Upper lobe of right lung (tissue), 1 donor: ENCODE data around the gene UXS1. TPM values are rescaled to one million over a fixed set of nuclear protein-coding genes. Genes with fewer than 3 reads are reported as not detected.

Source experiments
- ATAC-seq: fragments of 200-7000 bp; cut with Tn5 transposase; one replicate; pipeline ENCODE4 v1.9.1; 2020; ENCODE audit warnings: mild to moderate bottlenecking, moderate library complexity
- DNase-seq: peaks from one replicate; pipeline ENCODE4 v3.0.0-alpha.2; 2020
- H3K27ac ChIP-seq: fragments of 200-600 bp; one replicate; pipeline ENCODE4 v1.8.0; 2022
- H3K27me3 ChIP-seq: fragments of 200-600 bp; one replicate; pipeline ENCODE4 v1.8.0; 2022; ENCODE audit warnings: mild to moderate bottlenecking
- H3K36me3 ChIP-seq: fragments of 200-600 bp; one replicate; pipeline ENCODE4 v1.8.0; 2022
- H3K4me1 ChIP-seq: fragments of 200-600 bp; one replicate; pipeline ENCODE4 v1.8.0; 2022
- H3K4me3 ChIP-seq: fragments of 200-600 bp; one replicate; pipeline ENCODE4 v1.8.0; 2022; ENCODE audit warnings: mild to moderate bottlenecking
- H3K9me3 ChIP-seq: fragments of 200-600 bp; one replicate; pipeline ENCODE4 v1.8.0; 2022
- intact Hi-C: fragments of 100-400 bp; cut with DNase I; formaldehyde crosslinking; loops from one replicate; pipeline ENCODE4 v1.11.0; 2022
- total RNA-seq: library from RNA; stranded (reverse); fragmentation: NEBNext Ultra II Directional; extraction: Animal tissue kit (Norgen Biotek cat#: 25700); gene quantifications from one replicate; pipeline ENCODE4 v1.2.1, GENCODE V29; 2021
- TF ChIP-seq, protein P1 (sequence below): fragments of 200-600 bp; IDR thresholded peaks from one replicate; pipeline ENCODE4 v1.8.0; 2022; ENCODE audit warnings: antibody characterized with exemption
- donor health status: DM: no; HTN: yes; CAD: no; lungs with severe emphysema.

The UXS1 gene
- total RNA-seq, 1 donor from 2014 or later = 64.8 TPM

- intact Hi-C loops = no loop called here
- no peaks in the 10 kb centered on the region for H3K27me3 ChIP-seq
- ATAC-seq = no peak
- H3K4me3 ChIP-seq = no peak overlapping the region
- H3K27ac ChIP-seq = no peak overlapping the region
- DNase-seq = no peak
- TF ChIP-seq, protein P1, sequence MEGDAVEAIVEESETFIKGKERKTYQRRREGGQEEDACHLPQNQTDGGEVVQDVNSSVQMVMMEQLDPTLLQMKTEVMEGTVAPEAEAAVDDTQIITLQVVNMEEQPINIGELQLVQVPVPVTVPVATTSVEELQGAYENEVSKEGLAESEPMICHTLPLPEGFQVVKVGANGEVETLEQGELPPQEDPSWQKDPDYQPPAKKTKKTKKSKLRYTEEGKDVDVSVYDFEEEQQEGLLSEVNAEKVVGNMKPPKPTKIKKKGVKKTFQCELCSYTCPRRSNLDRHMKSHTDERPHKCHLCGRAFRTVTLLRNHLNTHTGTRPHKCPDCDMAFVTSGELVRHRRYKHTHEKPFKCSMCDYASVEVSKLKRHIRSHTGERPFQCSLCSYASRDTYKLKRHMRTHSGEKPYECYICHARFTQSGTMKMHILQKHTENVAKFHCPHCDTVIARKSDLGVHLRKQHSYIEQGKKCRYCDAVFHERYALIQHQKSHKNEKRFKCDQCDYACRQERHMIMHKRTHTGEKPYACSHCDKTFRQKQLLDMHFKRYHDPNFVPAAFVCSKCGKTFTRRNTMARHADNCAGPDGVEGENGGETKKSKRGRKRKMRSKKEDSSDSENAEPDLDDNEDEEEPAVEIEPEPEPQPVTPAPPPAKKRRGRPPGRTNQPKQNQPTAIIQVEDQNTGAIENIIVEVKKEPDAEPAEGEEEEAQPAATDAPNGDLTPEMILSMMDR = no peak
- no peaks in the 10 kb centered on the region for H3K9me3 ChIP-seq
- H3K4me1 ChIP-seq = no peaks in the 10 kb centered on the region
- H3K36me3 ChIP-seq = peaks cover 42% of the 10 kb centered on the region
These were observed 73.7 kb downstream of the UXS1 start for GRCh38 chr2:106120432-106120831.

DNA sequence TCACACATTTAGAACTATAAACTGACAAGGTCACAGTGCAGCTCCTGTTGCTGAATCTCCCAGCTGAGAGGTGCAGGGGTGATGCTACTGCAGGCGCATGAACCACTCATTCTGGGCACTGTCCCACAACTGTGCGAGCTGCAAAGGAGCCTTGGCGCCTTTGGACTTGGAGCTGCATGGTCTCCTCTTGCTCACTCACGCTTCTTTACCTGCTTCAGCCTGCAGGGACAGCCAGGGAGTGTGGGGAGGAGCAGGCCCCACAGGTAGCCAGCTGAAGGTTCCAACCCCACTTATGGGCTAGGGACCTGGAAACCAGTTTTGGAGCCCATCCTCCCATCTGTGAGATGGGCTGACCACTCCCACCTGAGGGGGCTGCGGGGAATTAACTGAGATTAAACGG is 75.0 kb downstream of the UXS1 start:
- H3K4me1 ChIP-seq = no peaks in the 10 kb centered on the region
- no peak overlapping the region for H3K27ac ChIP-seq
- TF ChIP-seq, protein P1 = no peak
- ATAC-seq (no peak), DNase-seq (no peak)
- H3K4me3 ChIP-seq = no peak overlapping the region
- intact Hi-C loops = no loop called here
- H3K9me3 ChIP-seq = no peaks in the 10 kb centered on the region
- no peaks in the 10 kb centered on the region for H3K27me3 ChIP-seq
- H3K36me3 ChIP-seq = peaks cover 37% of the 10 kb centered on the region

GRCh38 chr2:106117882-106118684 is 76.0 kb downstream of the UXS1 start:
- H3K9me3 ChIP-seq = no peaks in the 10 kb centered on the region
- no peak for DNase-seq
- H3K36me3 ChIP-seq = peaks cover 34% of the 10 kb centered on the region
- no peak overlapping the region for H3K4me3 ChIP-seq
- H3K27ac ChIP-seq = no peak overlapping the region
- no peaks in the 10 kb centered on the region for H3K27me3 ChIP-seq
- intact Hi-C loops = no loop called here
- no peaks in the 10 kb centered on the region for H3K4me1 ChIP-seq
- TF ChIP-seq, protein P1 = no peak
- no peak for ATAC-seq

GRCh38 chr2:106117347-106117746 is 76.8 kb downstream of the UXS1 start:
- H3K36me3 ChIP-seq = peaks cover 31% of the 10 kb centered on the region
- TF ChIP-seq, protein P1 = no peak
- DNase-seq (no peak), ATAC-seq (no peak)
- no peaks in the 10 kb centered on the region for H3K27me3 ChIP-seq
- intact Hi-C loops = no loop called here
- H3K4me3 ChIP-seq = no peak overlapping the region
- H3K9me3 ChIP-seq = no peaks in the 10 kb centered on the region
- H3K4me1 ChIP-seq = no peaks in the 10 kb centered on the region
- H3K27ac ChIP-seq = no peak overlapping the region

DNA sequence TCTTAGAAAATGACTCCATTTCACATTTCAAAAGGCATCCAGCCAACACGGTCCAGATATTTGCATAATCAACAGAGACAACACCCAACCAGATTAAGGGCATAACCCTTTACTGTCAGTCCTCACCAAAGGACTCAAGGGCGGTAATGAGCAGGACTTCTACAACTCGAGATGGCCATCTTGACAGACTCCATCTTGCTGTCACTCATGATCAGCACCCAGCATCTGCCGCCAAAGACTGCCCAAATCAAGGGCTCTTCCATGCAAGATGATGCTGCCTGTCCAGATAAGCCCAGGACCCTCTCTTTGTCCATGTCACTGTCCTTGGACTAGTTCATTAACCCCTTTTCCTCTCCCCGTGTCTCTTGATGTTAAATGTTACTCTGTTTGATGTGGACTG is 77.9 kb downstream of the UXS1 start:
- Histone ChIP-seq H3K4me1 (no peaks in the 10 kb centered on the region), H3K4me3 (no peak overlapping the region), H3K27me3 (no peaks in the 10 kb centered on the region), H3K27ac (no peak overlapping the region), H3K9me3 (no peaks in the 10 kb centered on the region), H3K36me3 (peaks cover 32% of the 10 kb centered on the region)
- TF ChIP-seq, protein P1 = no peak
- intact Hi-C loops = no loop called here
- ATAC-seq (no peak), DNase-seq (no peak)
